ENCODE data around the gene HMCN2.
"Not testable (repeated sequence)": the region's sequence is repeated elsewhere in the genome, so short reads cannot be mapped to it uniquely, and the experiment has no call there.

HMCN2 gene

GRCh38 chr9:130327070-130327780 lies 61.7 kb downstream of the HMCN2 start:
- in situ Hi-C loops (cut with MboI; ENCODE audit: low sequenced_read_pairs): no loop called here

GRCh38 chr9:130327781-130328348 lies 62.3 kb downstream of the HMCN2 start:
- in situ Hi-C loops (cut with MboI; ENCODE audit: low sequenced_read_pairs): no loop called here

- in situ Hi-C loops (cut with MboI; ENCODE audit: low sequenced_read_pairs): no loop called here
These were observed 62.8 kb downstream of the HMCN2 start for GRCh38 chr9:130328349-130328801.

GRCh38 chr9:130329061-130329460 lies 63.5 kb downstream of the HMCN2 start:
- in situ Hi-C loops (cut with MboI; ENCODE audit: low sequenced_read_pairs): no loop called here

GRCh38 chr9:130330202-130330862 lies 64.8 kb downstream of the HMCN2 start:
- in situ Hi-C loops (cut with MboI; ENCODE audit: low sequenced_read_pairs): no loop called here

GRCh38 chr9:130331061-130331460 lies 65.5 kb downstream of the HMCN2 start:
- in situ Hi-C loops (cut with MboI; ENCODE audit: low sequenced_read_pairs): no loop called here

GRCh38 chr9:130331573-130331972 lies 66.0 kb downstream of the HMCN2 start:
- in situ Hi-C loops (cut with MboI; ENCODE audit: low sequenced_read_pairs): no loop called here

GRCh38 chr9:130332384-130332926 lies 66.9 kb downstream of the HMCN2 start:
- in situ Hi-C loops (cut with MboI; ENCODE audit: low sequenced_read_pairs): no loop called here

GRCh38 chr9:130333041-130333711 lies 67.6 kb downstream of the HMCN2 start:
- in situ Hi-C loops (cut with MboI; ENCODE audit: low sequenced_read_pairs): no loop called here

- in situ Hi-C loops (cut with MboI; ENCODE audit: low sequenced_read_pairs): no loop called here
These were observed 68.1 kb downstream of the HMCN2 start for GRCh38 chr9:130333712-130334062.

GRCh38 chr9:130334915-130335314 lies 69.4 kb downstream of the HMCN2 start:
- in situ Hi-C loops (cut with MboI; ENCODE audit: low sequenced_read_pairs): no loop called here

GRCh38 chr9:130336027-130336610 lies 70.6 kb downstream of the HMCN2 start:
- in situ Hi-C loops (cut with MboI; ENCODE audit: low sequenced_read_pairs): no loop called here

- in situ Hi-C loops (cut with MboI; ENCODE audit: low sequenced_read_pairs): no loop called here
These were observed 71.3 kb downstream of the HMCN2 start for GRCh38 chr9:130336885-130337284.

- in situ Hi-C loops (cut with MboI; ENCODE audit: low sequenced_read_pairs): no loop called here
These were observed 71.8 kb downstream of the HMCN2 start for GRCh38 chr9:130337318-130337717.

GRCh38 chr9:130337784-130338380 lies 72.3 kb downstream of the HMCN2 start:
- in situ Hi-C loops (cut with MboI; ENCODE audit: low sequenced_read_pairs): no loop called here

GRCh38 chr9:130338891-130339290 lies 73.3 kb downstream of the HMCN2 start:
- in situ Hi-C loops (cut with MboI; ENCODE audit: low sequenced_read_pairs): not testable (repeated sequence)

GRCh38 chr9:130339306-130339705 lies 73.7 kb downstream of the HMCN2 start:
- in situ Hi-C loops (cut with MboI; ENCODE audit: low sequenced_read_pairs): no loop called here

- in situ Hi-C loops (cut with MboI; ENCODE audit: low sequenced_read_pairs): no loop called here
These were observed 74.5 kb downstream of the HMCN2 start for GRCh38 chr9:130340011-130340410.

- in situ Hi-C loops (cut with MboI; ENCODE audit: low sequenced_read_pairs): not testable (repeated sequence)
These were observed 75.0 kb downstream of the HMCN2 start for GRCh38 chr9:130340557-130340956.

GRCh38 chr9:130341128-130341527 lies 75.6 kb downstream of the HMCN2 start:
- in situ Hi-C loops (cut with MboI; ENCODE audit: low sequenced_read_pairs): no loop called here
